Upper lobe of left lung (tissue), 4 donors: ENCODE measurements around the gene GRB10.

Experiments used
- EP300 ChIP-seq, 4 donors: sonication (generic); formaldehyde crosslinking; IDR thresholded peaks; one replicate each; pipeline ENCODE4 v1.5.1; 2017; ENCODE audit warnings: antibody characterized with exemption in 4 of 4, control low read depth in 2 of 4
- POLR2A ChIP-seq, 4 donors: fragments of 450-650 bp; IDR thresholded peaks; one replicate each; pipeline ENCODE4 v1.5.1; 2016 to 2017; ENCODE audit warnings: antibody characterized with exemption in 4 of 4, mild to moderate bottlenecking in 2 of 4
- POLR2AphosphoS5 ChIP-seq, 2 donors: sonication (generic); formaldehyde crosslinking; IDR thresholded peaks; one replicate each; pipeline ENCODE4 v1.5.1; 2017; ENCODE audit warnings: antibody characterized with exemption in 2 of 2
- TF ChIP-seq, protein P1 (sequence below), 6 experiments: fragments of 450-650 bp in 4 of 6; fragments of 200-600 bp in 2 of 6; sonication (generic) in 2 of 6; IDR thresholded peaks; one replicate each; pipeline ENCODE4 v1.5.1; 2016 to 2019; ENCODE audit warnings: antibody characterized with exemption in 6 of 6

DNA sequence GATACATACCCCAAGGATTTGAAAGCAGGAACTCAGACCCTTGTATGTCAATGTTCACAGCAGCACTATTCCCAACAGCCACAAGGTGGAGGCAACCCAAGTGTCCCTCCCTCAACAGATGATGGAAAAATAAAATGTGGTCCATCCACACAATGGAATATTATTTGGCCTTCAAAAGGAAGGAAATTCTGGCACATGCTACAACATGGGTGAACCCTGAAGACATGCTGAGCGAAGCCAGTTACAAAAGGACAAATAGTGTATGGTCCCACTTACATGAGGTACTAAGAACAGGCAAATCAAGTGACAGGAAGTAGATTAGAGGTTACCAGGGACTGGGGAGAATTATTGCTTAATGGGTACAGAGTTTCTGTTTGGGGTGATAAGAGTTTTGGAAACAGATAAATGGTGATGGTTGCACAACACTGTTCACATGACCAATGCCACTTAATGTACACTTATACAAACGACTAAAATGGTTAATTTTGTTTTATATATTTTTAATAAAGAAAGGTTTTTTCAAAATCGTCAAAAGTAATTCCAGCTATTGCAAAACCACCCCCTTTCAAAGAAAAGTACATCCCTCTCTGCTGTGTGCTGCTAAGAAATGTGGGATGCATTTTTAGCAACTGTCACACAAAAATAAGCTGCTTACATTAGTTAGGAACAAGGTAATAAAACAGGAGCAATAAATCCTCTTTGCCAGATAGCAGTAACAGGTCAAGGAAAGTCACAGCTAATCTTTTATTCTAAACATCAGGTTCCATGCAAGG lies 85.7 kb downstream of the GRB10 start:
- TF ChIP-seq, protein P1, sequence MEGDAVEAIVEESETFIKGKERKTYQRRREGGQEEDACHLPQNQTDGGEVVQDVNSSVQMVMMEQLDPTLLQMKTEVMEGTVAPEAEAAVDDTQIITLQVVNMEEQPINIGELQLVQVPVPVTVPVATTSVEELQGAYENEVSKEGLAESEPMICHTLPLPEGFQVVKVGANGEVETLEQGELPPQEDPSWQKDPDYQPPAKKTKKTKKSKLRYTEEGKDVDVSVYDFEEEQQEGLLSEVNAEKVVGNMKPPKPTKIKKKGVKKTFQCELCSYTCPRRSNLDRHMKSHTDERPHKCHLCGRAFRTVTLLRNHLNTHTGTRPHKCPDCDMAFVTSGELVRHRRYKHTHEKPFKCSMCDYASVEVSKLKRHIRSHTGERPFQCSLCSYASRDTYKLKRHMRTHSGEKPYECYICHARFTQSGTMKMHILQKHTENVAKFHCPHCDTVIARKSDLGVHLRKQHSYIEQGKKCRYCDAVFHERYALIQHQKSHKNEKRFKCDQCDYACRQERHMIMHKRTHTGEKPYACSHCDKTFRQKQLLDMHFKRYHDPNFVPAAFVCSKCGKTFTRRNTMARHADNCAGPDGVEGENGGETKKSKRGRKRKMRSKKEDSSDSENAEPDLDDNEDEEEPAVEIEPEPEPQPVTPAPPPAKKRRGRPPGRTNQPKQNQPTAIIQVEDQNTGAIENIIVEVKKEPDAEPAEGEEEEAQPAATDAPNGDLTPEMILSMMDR (IDR thresholded peaks at IDR 0.05), result peak; percentile 35 to 52 (median 42)
- TF ChIP-seq EP300 (IDR thresholded peaks at IDR 0.05) (no peak), POLR2AphosphoS5 (IDR thresholded peaks at IDR 0.05) (no peak), POLR2A (IDR thresholded peaks at IDR 0.05) (no peak)
